NCI-H187 (cell line): Measurements from ENCODE around the gene ATPAF1.

Experiments
- DNase-seq, 2 experiments: peaks; one replicate each; lab custom pipeline; 2025; lab: John Stamatoyannopoulos, UW

The ATPAF1 gene

GRCh38 chr1:46615735-46616134 is 52.4 kb downstream of the ATPAF1 start:
- DNase-seq, result no peak

- DNase-seq, result no peak
Measured at GRCh38 chr1:46615088-46615487, 53.1 kb downstream of the ATPAF1 start.

GRCh38 chr1:46614604-46614984 is 53.6 kb downstream of the ATPAF1 start:
- DNase-seq, result no peak

GRCh38 chr1:46613661-46614603 is 54.2 kb downstream of the ATPAF1 start:
- DNase-seq, result no peak

- DNase-seq, result no peak
Measured at GRCh38 chr1:46612937-46613660, 55.1 kb downstream of the ATPAF1 start.

GRCh38 chr1:46611691-46612221 is 56.4 kb downstream of the ATPAF1 start:
- DNase-seq, result no peak

GRCh38 chr1:46607345-46608130 is 60.6 kb downstream of the ATPAF1 start:
- DNase-seq, result no peak

GRCh38 chr1:46606255-46606965 is 61.8 kb downstream of the ATPAF1 start:
- no peak for DNase-seq

- DNase-seq, result no peak
Measured at GRCh38 chr1:46605232-46605631, 62.9 kb downstream of the ATPAF1 start.

GRCh38 chr1:46603858-46604549 is 64.2 kb downstream of the ATPAF1 start, which contains the start of gene MKNK1:
MKNK1 (minus strand) TSS chr1:46604268; CDS start chr1:46583327, 20,941 bp downstream.
- peak; percentile 90 to 92 for DNase-seq

GRCh38 chr1:46603481-46603857 is 64.7 kb downstream of the ATPAF1 start:
- DNase-seq, result no peak

- DNase-seq, result no peak
Measured at GRCh38 chr1:46601257-46602007, 66.7 kb downstream of the ATPAF1 start.

GRCh38 chr1:46599059-46599970 is 68.8 kb downstream of the ATPAF1 start:
- DNase-seq, result no peak

GRCh38 chr1:46596846-46597245 is 71.3 kb downstream of the ATPAF1 start:
- DNase-seq, result no peak

GRCh38 chr1:46596036-46596435 is 72.1 kb downstream of the ATPAF1 start:
- DNase-seq, result no peak

GRCh38 chr1:46595127-46595526 is 73.0 kb downstream of the ATPAF1 start:
- no peak for DNase-seq

GRCh38 chr1:46594063-46594462 is 74.1 kb downstream of the ATPAF1 start:
- no peak for DNase-seq

- DNase-seq, result no peak
Measured at GRCh38 chr1:46592823-46593222, 75.3 kb downstream of the ATPAF1 start.

GRCh38 chr1:46589529-46589928 is 78.6 kb downstream of the ATPAF1 start:
- no peak for DNase-seq
